LNCAP (cell line): ENCODE results near the gene ABCC3.

Experiments used
- CTCF ChIP-seq: fragments of 450-650 bp; IDR thresholded peaks from 2 replicates; pipeline ENCODE4 v1.5.1; 2017; ENCODE audit warnings: mild to moderate bottlenecking

ABCC3 gene

GRCh38 chr17:50668025-50668837 is 33.5 kb downstream of the ABCC3 start:
- no peak for TF ChIP-seq CTCF

GRCh38 chr17:50668838-50669581 is 34.3 kb downstream of the ABCC3 start:
- TF ChIP-seq CTCF, result no peak

GRCh38 chr17:50672071-50672470 is 37.4 kb downstream of the ABCC3 start:
- TF ChIP-seq CTCF, result no peak

GRCh38 chr17:50672831-50673551 is 38.3 kb downstream of the ABCC3 start:
- no peak for TF ChIP-seq CTCF

GRCh38 chr17:50675190-50675589 is 40.5 kb downstream of the ABCC3 start:
- TF ChIP-seq CTCF, result no peak

- no peak for TF ChIP-seq CTCF
Measured at GRCh38 chr17:50675627-50676026, 40.9 kb downstream of the ABCC3 start.

GRCh38 chr17:50676065-50676975 is 41.6 kb downstream of the ABCC3 start:
- no peak for TF ChIP-seq CTCF
